GM23338 (cell line): ENCODE results near the gene NAP1L4.
"Not testable (repeated sequence)": the region's sequence is repeated elsewhere in the genome, so short reads cannot be mapped to it uniquely, and the experiment has no call there.

ENCODE experiments used
- CREB1 ChIP-seq: fragments of 250-450 bp; sonication (Bioruptor Pico); IDR thresholded peaks from 2 replicates; pipeline ENCODE4 v1.5.0; 2020; ENCODE audit warnings: low read depth, mild to moderate bottlenecking, moderate library complexity
- CTCF ChIP-seq, 2 experiments: fragments of 200-600 bp in 1 of 2; sonication (generic) in 1 of 2; conservative IDR thresholded peaks; 2 replicates each; pipeline versions ENCODE4 v1.5.1 to v1.6.1; 2016 to 2017; ENCODE audit warnings: antibody characterized with exemption in 2 of 2, low read depth in 2 of 2, mild to moderate bottlenecking in 2 of 2, moderate library complexity in 1 of 2
- ETS1 ChIP-seq: IDR thresholded peaks from 2 replicates; pipeline ENCODE4 v1.6.1; 2016; ENCODE audit warnings: antibody characterized with exemption
- EZH2 ChIP-seq: fragments of 200-600 bp; sonication (generic); IDR thresholded peaks from one replicate; pipeline ENCODE4 v1.8.0; 2017; ENCODE audit warnings: antibody characterized with exemption, mild to moderate bottlenecking, low read depth; ENCODE audit not compliant: unreplicated experiment
- EZH2phosphoT487 ChIP-seq: fragments of 200-600 bp; sonication (generic); IDR thresholded peaks from one replicate; pipeline ENCODE4 v1.8.1; 2018; ENCODE audit warnings: antibody characterized with exemption; ENCODE audit not compliant: unreplicated experiment
- NANOG ChIP-seq: IDR thresholded peaks from 2 replicates; pipeline ENCODE4 v1.6.1; 2016; ENCODE audit warnings: antibody characterized with exemption, borderline replicate concordance
- POLR2AphosphoS5 ChIP-seq: IDR thresholded peaks from 2 replicates; pipeline ENCODE4 v1.6.1; 2016; ENCODE audit warnings: antibody characterized with exemption, low read depth
- REST ChIP-seq: IDR thresholded peaks from one replicate; pipeline ENCODE4 v1.6.1; 2018; ENCODE audit warnings: antibody characterized with exemption; ENCODE audit not compliant: unreplicated experiment
- ZNF114 ChIP-seq: fragments of 250-450 bp; sonication (Bioruptor Pico); IDR thresholded peaks from 2 replicates; pipeline ENCODE4 v1.5.0; 2020; ENCODE audit warnings: mild to moderate bottlenecking, moderate library complexity

GRCh38 chr11:2938458-2939418, 53.4 kb downstream of the NAP1L4 start:
- TF ChIP-seq EZH2; CTCF (conservative IDR thresholded peaks at IDR 0.05; ENCODE audit: low read depth in 2 of 2); REST; ETS1; POLR2AphosphoS5; EZH2phosphoT487; ZNF114; NANOG; CREB1: not testable (repeated sequence)
